SW 1271 (cell line): ENCODE results near the gene GSC2.
"Not testable (repeated sequence)": the region's sequence is repeated elsewhere in the genome, so short reads cannot be mapped to it uniquely, and the experiment has no call there.

Experiments used
- DNase-seq, 2 experiments: peaks; one replicate each; lab custom pipeline; 2025; lab: John Stamatoyannopoulos, UW

Gene GSC2

DNA sequence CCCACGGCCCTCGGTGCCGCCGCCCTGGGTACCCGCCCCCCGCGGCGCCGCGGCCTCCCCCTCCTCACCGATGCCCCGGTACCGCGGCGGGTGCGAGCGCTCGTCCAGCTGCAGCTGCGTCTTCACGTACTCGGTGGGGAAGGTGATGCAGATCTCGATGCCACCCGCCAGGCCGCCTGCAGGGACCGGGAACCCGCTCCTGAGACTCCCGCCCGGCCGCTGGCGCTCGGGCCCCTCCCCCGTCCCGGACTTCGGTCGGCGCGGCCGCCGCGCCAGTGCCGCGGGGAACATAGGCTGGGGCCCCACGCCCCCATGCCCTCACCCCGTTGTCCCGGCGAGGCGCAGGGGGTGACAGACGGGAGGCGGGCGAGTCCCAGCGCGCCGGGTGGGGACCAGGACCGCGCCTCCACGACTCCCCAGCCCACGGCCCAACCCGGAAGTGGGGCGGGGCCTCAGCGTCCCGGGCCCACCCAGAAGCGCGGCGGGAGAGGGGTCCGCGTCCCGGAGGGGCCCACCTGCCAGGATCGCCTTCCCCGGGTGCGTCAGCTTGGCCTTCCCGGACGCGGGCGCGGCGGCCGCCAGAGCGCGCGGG, 28.1 kb upstream of the GSC2 start:
- no peak for DNase-seq

DNA sequence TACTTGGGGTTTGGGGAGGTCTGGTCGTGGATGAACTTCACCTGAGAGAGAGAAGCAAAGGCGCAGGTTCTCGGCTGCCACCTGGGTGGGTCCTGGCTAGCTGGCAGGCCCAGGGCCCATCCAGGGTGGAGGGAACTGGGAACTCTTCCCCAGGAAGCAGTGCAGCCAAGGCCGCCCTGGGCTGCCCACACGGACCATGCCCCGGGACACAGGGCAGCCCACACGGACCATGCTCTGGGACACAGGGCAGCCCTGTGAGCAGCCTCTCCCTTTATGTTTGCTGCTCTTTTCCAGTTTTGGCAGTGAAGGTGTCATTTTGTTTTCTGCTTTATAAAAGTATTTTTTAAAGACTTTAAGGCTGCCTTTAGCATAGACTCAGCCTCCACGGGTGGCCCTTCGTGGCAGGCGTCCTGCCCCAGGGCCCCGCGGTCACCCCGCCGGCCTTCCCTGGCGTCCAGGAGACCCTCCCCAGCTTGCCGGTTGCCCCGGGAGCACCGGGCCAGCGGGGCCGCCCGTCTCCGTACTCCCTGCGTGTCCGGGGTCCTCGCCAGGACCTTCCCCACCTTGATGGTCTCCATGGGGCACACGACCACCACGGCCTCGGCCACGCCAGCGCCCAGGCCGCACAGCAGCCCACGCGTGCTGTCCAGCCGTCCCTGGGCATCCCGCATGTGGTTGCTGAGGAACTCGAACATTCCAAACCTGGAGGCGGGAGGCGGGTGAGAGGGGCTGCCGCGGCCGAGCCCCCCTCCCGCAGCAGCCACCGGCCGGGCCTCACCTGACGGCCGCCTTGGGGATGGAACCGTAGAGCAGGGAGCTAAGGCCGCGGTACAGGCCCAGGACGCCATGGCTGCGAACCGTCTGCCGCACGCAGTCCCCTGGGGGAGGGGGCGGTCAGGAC, 27.3 kb upstream of the GSC2 start:
- no peak for DNase-seq

- no peak for DNase-seq
Observed at GRCh38 chr22:19176732-19177131, 26.6 kb upstream of the GSC2 start.

DNA sequence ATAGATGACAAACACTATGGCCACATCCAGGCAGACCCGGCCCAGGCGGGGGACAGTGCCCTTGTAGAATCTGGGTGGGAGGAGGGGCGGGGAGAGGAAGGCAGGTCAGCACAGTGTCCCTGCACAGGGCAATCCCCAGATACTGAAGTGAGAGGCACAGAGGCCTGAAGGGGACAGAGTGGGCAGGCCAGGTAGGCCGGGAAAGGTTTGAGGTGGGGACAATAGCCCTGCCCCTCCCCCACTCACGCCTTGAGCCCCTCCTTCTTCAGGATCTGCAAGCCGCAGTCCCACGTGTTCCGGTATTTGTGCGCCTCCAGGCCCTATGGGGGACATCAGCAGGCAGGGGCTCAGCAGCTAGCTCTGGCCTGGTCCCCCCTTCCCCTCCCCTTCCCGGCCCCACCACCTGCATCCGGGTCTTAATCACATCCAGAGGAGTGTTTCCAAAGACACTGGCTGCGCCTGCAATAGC, 26.1 kb upstream of the GSC2 start:
- no peak for DNase-seq

DNA sequence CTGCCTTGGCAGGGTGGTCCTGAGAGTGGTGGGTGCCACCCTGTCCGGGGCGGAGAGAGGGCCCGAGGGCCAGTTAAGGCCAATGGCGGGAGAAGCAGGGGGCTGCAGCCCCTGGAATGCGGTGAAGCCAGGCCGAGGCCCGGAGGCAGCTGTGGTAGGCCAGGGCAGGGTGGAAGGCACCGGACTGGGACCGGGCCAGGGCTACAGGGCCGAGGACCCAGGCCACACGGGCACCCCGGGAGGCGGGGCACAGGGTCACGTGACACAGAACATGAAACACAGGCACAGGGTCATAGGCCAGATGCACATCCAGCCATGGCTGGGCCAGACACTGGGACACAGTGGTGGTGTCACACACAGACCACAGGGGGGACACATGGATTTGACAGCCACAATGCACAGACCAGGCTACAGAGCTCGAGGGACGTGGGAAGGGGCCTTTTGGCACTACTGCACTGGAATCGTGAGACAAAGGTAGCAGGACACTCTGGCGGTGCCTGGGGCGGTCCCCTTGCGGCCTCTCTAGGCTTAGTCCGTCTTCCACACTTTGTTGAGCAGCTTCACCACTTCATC, 25.6 kb upstream of the GSC2 start:
- no peak for DNase-seq

GRCh38 chr22:19175026-19175601, 25.0 kb upstream of the GSC2 start:
- DNase-seq, result no peak

GRCh38 chr22:19174106-19175025, 24.3 kb upstream of the GSC2 start:
- DNase-seq, result no peak

DNA sequence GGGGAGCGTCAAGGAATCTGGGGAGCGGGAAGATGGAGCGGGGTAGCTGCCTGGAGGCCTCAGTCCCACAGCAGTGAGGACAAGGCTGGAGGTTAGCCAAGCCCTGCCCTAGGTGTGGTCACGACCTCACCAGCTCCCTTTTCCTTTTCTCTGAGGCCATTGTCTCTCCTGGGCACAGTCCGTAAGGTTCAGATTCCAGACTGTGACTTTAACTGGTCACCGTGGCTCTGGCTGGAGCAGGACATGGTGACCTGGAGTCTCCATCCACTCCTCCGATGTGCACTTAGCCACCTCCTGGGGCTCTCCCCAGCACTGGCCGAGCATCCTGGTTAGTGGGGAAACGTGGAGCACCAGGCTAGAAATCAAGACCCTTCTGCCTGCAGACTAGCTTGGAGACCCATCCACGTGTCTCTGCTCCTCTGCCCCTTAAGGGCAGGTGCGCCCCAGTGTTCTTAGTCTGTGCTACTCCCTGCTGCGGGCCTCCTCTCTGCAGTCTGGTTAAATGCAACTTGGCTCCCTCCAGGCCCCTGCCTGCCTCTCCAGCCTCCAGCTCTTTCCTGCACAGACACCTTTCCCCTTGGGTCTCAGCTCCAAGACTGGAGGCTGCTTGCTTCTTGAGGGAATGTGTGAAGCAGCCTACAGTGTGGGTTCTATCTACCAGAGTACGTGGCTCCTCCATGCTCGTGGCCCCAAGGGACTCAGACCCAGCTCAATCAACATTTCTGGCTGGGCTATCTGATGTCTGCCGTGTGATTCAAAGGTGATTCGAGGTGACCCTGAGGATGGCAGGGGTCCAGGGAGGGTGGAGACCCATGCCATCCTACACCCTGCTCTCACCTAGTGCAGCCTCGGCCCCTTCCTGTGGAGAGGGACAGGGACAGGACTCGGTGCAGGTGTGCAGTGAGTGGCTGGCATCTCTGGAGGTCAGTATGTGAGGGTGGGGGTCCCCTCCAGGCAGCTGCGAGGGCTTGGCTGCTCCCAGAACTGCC, 23.2 kb upstream of the GSC2 start:
- DNase-seq, result no peak

- DNase-seq, result no peak
Observed at GRCh38 chr22:19172213-19173046, 22.3 kb upstream of the GSC2 start.

GRCh38 chr22:19169947-19170318, 19.8 kb upstream of the GSC2 start:
- DNase-seq, result no peak

DNA sequence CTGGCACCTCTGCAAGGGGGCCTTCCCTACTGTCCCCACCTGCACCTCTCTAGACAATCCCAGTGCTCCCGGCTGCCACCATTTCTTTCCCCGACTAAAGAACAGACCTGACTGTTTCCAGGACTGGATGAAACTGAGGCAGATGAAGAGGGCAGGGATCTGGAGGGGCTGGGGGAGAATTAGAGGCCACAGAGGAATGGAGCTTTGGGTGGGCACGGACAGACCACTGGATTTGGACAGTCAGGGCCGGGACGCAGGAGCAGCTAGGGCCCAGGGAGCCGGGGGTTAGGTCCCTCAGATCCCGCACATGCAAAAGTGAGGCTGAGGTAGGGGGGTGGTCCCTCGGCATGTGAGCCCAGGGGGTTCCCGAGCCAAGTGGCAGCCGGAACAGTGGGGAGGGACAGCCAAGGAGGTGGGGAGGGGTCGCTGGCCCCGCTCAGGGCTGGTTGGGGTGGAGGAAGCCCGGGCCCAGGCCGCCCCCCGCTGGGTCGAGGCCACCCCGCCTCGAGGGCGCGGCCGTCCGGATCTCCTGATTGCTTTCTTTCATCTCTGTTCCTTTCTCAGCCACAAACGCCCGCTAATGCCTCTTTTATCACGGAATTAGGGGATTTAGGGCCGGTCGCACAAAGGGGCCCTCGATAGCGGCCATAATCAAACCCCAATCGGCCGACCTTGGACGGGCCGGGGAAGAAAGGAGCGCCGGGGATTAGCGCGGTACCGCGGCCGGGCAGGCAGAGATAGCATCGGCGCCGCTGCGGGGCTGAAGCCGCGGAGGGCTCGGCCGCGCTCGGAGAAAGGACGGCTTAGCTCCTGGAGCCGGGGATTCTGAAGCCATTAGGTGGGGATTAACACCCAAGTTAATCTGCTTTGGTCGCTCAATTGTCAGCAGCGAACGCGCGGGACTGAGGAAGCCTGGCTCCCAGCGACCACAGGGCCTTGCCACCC, 19.2 kb upstream of the GSC2 start:
- no peak for DNase-seq

DNA sequence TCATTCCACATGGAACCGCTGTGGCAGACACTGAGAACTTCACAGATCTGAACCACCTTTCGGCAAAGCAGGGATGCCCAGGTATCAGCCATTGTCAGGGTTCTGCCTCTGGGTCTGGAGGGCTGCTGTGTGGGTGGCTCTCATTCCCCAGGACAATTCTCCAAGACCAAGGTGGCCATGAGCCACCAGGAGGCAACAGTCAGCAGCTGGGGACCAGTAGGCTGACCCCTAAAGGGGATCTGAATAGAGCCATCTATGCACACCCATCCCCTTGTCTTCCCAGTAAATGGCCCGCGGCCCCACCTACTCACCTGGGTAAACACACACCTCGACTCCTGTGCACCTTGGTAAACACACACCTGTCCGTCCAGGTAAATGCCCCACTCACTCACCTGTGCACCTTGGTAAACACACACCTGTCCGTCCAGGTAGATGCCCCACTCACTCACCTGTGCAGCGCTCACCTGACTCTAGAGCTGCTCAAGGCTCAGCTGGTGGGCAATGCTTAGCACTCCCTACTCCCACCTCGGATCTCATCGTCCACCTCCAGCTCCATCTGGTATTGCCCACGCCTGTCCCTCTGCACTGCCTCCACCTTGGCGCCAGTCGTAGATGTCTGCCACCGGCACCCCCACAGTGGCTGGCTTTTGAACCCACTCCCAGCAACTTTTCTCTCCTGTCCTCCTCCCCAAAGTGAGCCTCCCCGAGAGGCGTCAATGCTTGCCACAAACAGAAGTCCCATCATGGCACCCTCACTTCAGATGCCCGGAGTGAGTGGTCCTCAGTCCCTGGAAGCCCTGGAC, 18.2 kb upstream of the GSC2 start:
- no peak for DNase-seq

- DNase-seq, result no peak
Observed at GRCh38 chr22:19167106-19167869, 17.2 kb upstream of the GSC2 start.

- no peak for DNase-seq
Observed at GRCh38 chr22:19166421-19166820, 16.3 kb upstream of the GSC2 start.

DNA sequence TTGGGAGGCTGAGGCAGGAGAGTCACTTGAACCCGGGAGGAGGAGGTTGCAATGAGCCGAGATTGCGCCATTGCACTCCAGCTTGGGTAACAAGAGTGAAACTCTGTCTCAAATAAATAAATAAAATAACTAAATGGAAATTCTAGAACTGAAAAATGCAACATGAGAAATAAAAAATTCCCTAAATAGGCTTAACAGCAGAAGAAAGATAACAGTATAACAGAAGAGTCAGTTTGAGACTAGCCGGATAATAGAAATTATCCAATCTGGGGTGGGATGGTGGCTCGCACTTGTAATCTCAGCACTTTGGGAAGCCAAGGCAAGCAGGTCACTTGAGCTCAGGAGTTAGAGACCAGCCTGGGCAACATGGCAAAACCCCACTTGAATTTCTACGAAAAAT, 14.3 kb upstream of the GSC2 start:
- no peak for DNase-seq

- DNase-seq, result not testable (repeated sequence)
Observed at GRCh38 chr22:19158649-19159048, 8.6 kb upstream of the GSC2 start.

- DNase-seq, result not testable (repeated sequence)
Observed at GRCh38 chr22:19156109-19156508, 6.0 kb upstream of the GSC2 start.
